GM13976 (cell line): ENCODE results near the gene ATP5F1A.

Source experiments
- DNase-seq: peaks from one replicate; pipeline ENCODE4 v3.0.0; 2012; ENCODE audit warnings: low spot score
- CTCF ChIP-seq: IDR thresholded peaks from 2 replicates; pipeline ENCODE4 v1.5.1; 2012; ENCODE audit warnings: borderline replicate concordance, mild to moderate bottlenecking; ENCODE audit not compliant: insufficient read depth; ENCODE audit errors: extremely low read depth, missing control alignments, control extremely low read depth
- in situ Hi-C: fragments of 300-500 bp; cut with MboI; formaldehyde crosslinking; loops from one replicate; pipeline ENCODE4 v1.12.0; 2022; ENCODE audit warnings: low sequenced_read_pairs, mixed read lengths, inconsistent platforms; ENCODE audit not compliant: unreplicated experiment

ATP5F1A gene

GRCh38 chr18:46113751-46114150, 15.7 kb upstream of the ATP5F1A start:
- in situ Hi-C loops, result no loop called here
- no peak for TF ChIP-seq CTCF
- DNase-seq, result no peak

GRCh38 chr18:46110406-46110805, 12.3 kb upstream of the ATP5F1A start:
- no peak for TF ChIP-seq CTCF
- no peak for DNase-seq
- in situ Hi-C loops, result no loop called here

- TF ChIP-seq CTCF, result no peak
- in situ Hi-C loops, result no loop called here
- no peak for DNase-seq
Observed at GRCh38 chr18:46109386-46109785, 11.3 kb upstream of the ATP5F1A start.

GRCh38 chr18:46104128-46104911, 6.2 kb upstream of the ATP5F1A start, which contains the start of gene HAUS1:
TSS of gene HAUS1 (plus strand) at chr18:46104385. CDS start at chr18:46104412, 27 bp downstream.
- DNase-seq, result peak; percentile 87
- no peak for TF ChIP-seq CTCF
- in situ Hi-C loops, result no loop called here

- TF ChIP-seq CTCF, result no peak
- DNase-seq, result no peak
- in situ Hi-C loops, result no loop called here
Observed at GRCh38 chr18:46099463-46099862, 1.4 kb upstream of the ATP5F1A start.

- in situ Hi-C loops, result no loop called here
- DNase-seq, result no peak
- TF ChIP-seq CTCF, result no peak
Observed at GRCh38 chr18:46098616-46098933, 479 bp upstream of the ATP5F1A start.
